Measurements from ENCODE around the gene GTF2A2.

- TF ChIP-seq CTCF (IDR thresholded peaks at IDR 0.05) (no peak), EP300 (IDR thresholded peaks at IDR 0.05) (no peak)
These were observed 29.1 kb upstream of the GTF2A2 start for GRCh38 chr15:59686389-59686788.

Data from tibial nerve (tissue), 4 donors.